ENCODE measurements around the gene KAZN. TPM values are rescaled to one million over a fixed set of nuclear protein-coding genes. Genes with fewer than 3 reads are reported as not detected.

Gene KAZN
- total and polyA plus RNA-seq, 10 donors = 20.0 to 245 (median 144) TPM

GRCh38 chr1:14585728-14586127, 12.8 kb upstream of the KAZN start:
- Histone ChIP-seq H3K4me3 (no peak overlapping the region), H3K27me3 (replicated peaks in 1 of 7) (peaks cover 0 to 16% (median 0%) of the 10 kb centered on the region in 7 donors), H3K4me1 (no peaks in the 10 kb centered on the region), H3K9me3 (peaks cover 0 to 4% (median 0%) of the 10 kb centered on the region in 8 donors), H3K36me3 (no peaks in the 10 kb centered on the region), H3K27ac (no peak overlapping the region)
- no peak for TF ChIP-seq CTCF (IDR thresholded peaks at IDR 0.05 in 8 of 11, conservative IDR thresholded peaks at IDR 0.05 in 3 of 11)
- intact Hi-C loops (cut with DNase I; ENCODE audit: low total_unique reads) = no loop called here
- 67 to 83% (median 76%) methylated on average over 9 of the region's 9 CpGs for WGBS, 5 donors
- no peak for DNase-seq

- Histone ChIP-seq H3K36me3 (no peaks in the 10 kb centered on the region), H3K4me3 (no peak overlapping the region), H3K4me1 (no peaks in the 10 kb centered on the region), H3K9me3 (no peaks in the 10 kb centered on the region), H3K27me3 (replicated peaks in 1 of 7) (peaks cover 0 to 39% (median 0%) of the 10 kb centered on the region in 7 donors), H3K27ac (no peak overlapping the region)
- TF ChIP-seq POLR2AphosphoS5 (IDR thresholded peaks at IDR 0.05) (no peak), CTCF (IDR thresholded peaks at IDR 0.05 in 8 of 11, conservative IDR thresholded peaks at IDR 0.05 in 3 of 11) (no peak), POLR2A (IDR thresholded peaks at IDR 0.05) (no peak)
- 69 to 80% (median 76%) methylated on average over 10 of the region's 10 CpGs for WGBS, 5 donors
- intact Hi-C loops (cut with DNase I; ENCODE audit: low total_unique reads) = no loop called here
- DNase-seq = no peak
Observed at GRCh38 chr1:14590411-14591180, 7.9 kb upstream of the KAZN start.

GRCh38 chr1:14591600-14591999, 6.9 kb upstream of the KAZN start:
- Histone ChIP-seq H3K36me3 (no peaks in the 10 kb centered on the region), H3K27ac (no peak overlapping the region), H3K4me1 (no peaks in the 10 kb centered on the region), H3K9me3 (no peaks in the 10 kb centered on the region), H3K27me3 (replicated peaks in 1 of 7) (peaks cover 0 to 45% (median 0%) of the 10 kb centered on the region in 7 donors), H3K4me3 (no peak overlapping the region)
- TF ChIP-seq POLR2A (IDR thresholded peaks at IDR 0.05) = no peak
- no peak for TF ChIP-seq CTCF (IDR thresholded peaks at IDR 0.05 in 8 of 11, conservative IDR thresholded peaks at IDR 0.05 in 3 of 11)
- TF ChIP-seq POLR2AphosphoS5 (IDR thresholded peaks at IDR 0.05) = no peak
- 76 to 90% (median 85%) methylated on average over 6 of the region's 6 CpGs for WGBS, 5 donors
- intact Hi-C loops (cut with DNase I; ENCODE audit: low total_unique reads) = no loop called here
- no peak for DNase-seq

- Histone ChIP-seq H3K9me3 (no peaks in the 10 kb centered on the region), H3K36me3 (no peaks in the 10 kb centered on the region), H3K4me3 (no peak overlapping the region), H3K27me3 (replicated peaks in 1 of 7) (peaks cover 0 to 50% (median 0%) of the 10 kb centered on the region in 7 donors), H3K4me1 (no peaks in the 10 kb centered on the region), H3K27ac (no peak overlapping the region)
- TF ChIP-seq POLR2A (IDR thresholded peaks at IDR 0.05) (no peak), POLR2AphosphoS5 (IDR thresholded peaks at IDR 0.05) (no peak), CTCF (IDR thresholded peaks at IDR 0.05 in 8 of 11, conservative IDR thresholded peaks at IDR 0.05 in 3 of 11) (no peak)
- WGBS, 5 donors = 77 to 88% (median 81%) methylated on average over 7 to 9 of the region's 9 CpGs
- intact Hi-C loops (cut with DNase I; ENCODE audit: low total_unique reads) = no loop called here
- no peak for DNase-seq
Observed at GRCh38 chr1:14592004-14592631, 6.4 kb upstream of the KAZN start.
